K562 (cell line): ENCODE data around the gene WDR64. TPM values are rescaled to one million over a fixed set of nuclear protein-coding genes. Genes with fewer than 3 reads are reported as not detected.

Experiments
- ATAC-seq: fragments of 200-7000 bp; cut with Tn5 transposase; 3 replicates; pipeline ENCODE4 v1.9.1; 2020; ENCODE audit warnings: moderate library complexity
- BruUV-seq: library from RNA; stranded (reverse); fragments of 400-500 nt; replicated peaks from 2 replicates; lab custom pipeline; 2021; lab: Mats Ljungman, UMichigan
- CTCF ChIA-PET: fragments of 300-600 bp; formaldehyde crosslinking; extraction: SDS; loops from one replicate; lab custom pipeline; 2021; ENCODE audit warnings: low intra/inter-chr PET ratio; lab: Yijun Ruan, JAX
- POLR2A ChIA-PET: fragments of 300-600, 350-650 bp; sonication (Branson Sonifier 250); formaldehyde crosslinking; extraction: SDS; loops from one replicate; lab custom pipeline; 2021; ENCODE audit warnings: antibody characterized with exemption, inconsistent platforms; lab: Yijun Ruan, JAX
- DNase-seq, 4 experiments: peaks; one replicate each; pipeline versions ENCODE4 v3.0.0 to v3.0.0-alpha.2; 2011 to 2018; ENCODE audit warnings: low spot score in 3 of 4, mixed read lengths in 3 of 4; ENCODE audit errors: extremely low read depth in 1 of 4
- FAIRE-seq: peaks from 2 replicates; lab custom pipeline; 2011; peaks lifted over from hg19 to GRCh38; lab: Jason Lieb, UNC
- H2AFZ ChIP-seq: 2 replicates; pipeline ENCODE4 v1.6.0; 2011; ENCODE audit warnings: low read depth, low read length, control low read depth, inconsistent platforms
- H3K27ac ChIP-seq: fragments of 200-600 bp; 3 replicates; pipeline ENCODE4 v1.8.0; 2011; ENCODE audit warnings: low read depth, mild to moderate bottlenecking, control low read depth, inconsistent platforms, low read length, moderate library complexity, mixed read lengths; ENCODE audit errors: extremely low read depth
- H3K27me3 ChIP-seq, 2 experiments: fragments of 300-600 bp in 1 of 2; 2 replicates in 1 of 2; 3 replicates in 1 of 2; pipeline versions ENCODE4 v1.6.0 to v1.8.0; 2011; ENCODE audit warnings: inconsistent platforms in 2 of 2, low read length in 2 of 2, mild to moderate bottlenecking in 1 of 2, mixed read lengths in 1 of 2, moderate library complexity in 1 of 2; ENCODE audit not compliant: control insufficient read depth in 2 of 2, insufficient read depth in 2 of 2
- H3K36me3 ChIP-seq: fragments of 300-600 bp; 3 replicates; pipeline ENCODE4 v1.8.0; 2011; ENCODE audit warnings: mild to moderate bottlenecking, low read length, inconsistent platforms; ENCODE audit not compliant: control insufficient read depth, insufficient read depth
- H3K4me1 ChIP-seq, 2 experiments: fragments of 200-600 bp in 1 of 2; replicated peaks in 1 of 2; 2 replicates in 1 of 2; 3 replicates in 1 of 2; pipeline versions ENCODE4 v1.5.1 to v1.8.0; 2011; ENCODE audit warnings: inconsistent platforms in 2 of 2, low read length in 2 of 2, mild to moderate bottlenecking in 1 of 2, mixed read lengths in 1 of 2, moderate library complexity in 1 of 2; ENCODE audit not compliant: control insufficient read depth in 2 of 2, insufficient read depth in 2 of 2
- H3K4me2 ChIP-seq: 2 replicates; pipeline ENCODE4 v1.6.1; 2011; ENCODE audit warnings: low read length, control low read depth, inconsistent platforms, mixed read lengths; ENCODE audit not compliant: insufficient read depth
- H3K4me3 ChIP-seq: fragments of 200-600 bp; sonication (generic), shearing (Covaris generic); 2 replicates; pipeline ENCODE4 v1.5.1; 2016; ENCODE audit warnings: control low read depth, inconsistent platforms
- H3K79me2 ChIP-seq: fragments of 200-600 bp; 3 replicates; pipeline ENCODE4 v1.8.0; 2011; ENCODE audit warnings: low read length, inconsistent platforms; ENCODE audit not compliant: control insufficient read depth, insufficient read depth
- H3K9ac ChIP-seq, 2 experiments: 2 replicates each; pipeline versions ENCODE4 v1.6.0 to v1.6.1; 2011; ENCODE audit warnings: low read depth in 2 of 2, low read length in 2 of 2, control low read depth in 1 of 2, inconsistent platforms in 1 of 2, mild to moderate bottlenecking in 1 of 2, mixed read lengths in 1 of 2; ENCODE audit not compliant: insufficient read depth in 1 of 2
- H3K9me1 ChIP-seq: one replicate; pipeline ENCODE4 v1.6.0; 2011; ENCODE audit warnings: inconsistent platforms, mild to moderate bottlenecking, low read length, moderate library complexity; ENCODE audit not compliant: control insufficient read depth, insufficient read depth
- H3K9me3 ChIP-seq: replicated peaks from 2 replicates; pipeline ENCODE4 v1.5.1; 2011; ENCODE audit warnings: low read depth, low read length, inconsistent platforms; ENCODE audit not compliant: control insufficient read depth, insufficient read depth
- H4K20me1 ChIP-seq: replicated peaks from 2 replicates; pipeline ENCODE4 v1.6.1; 2011; ENCODE audit warnings: low read length, inconsistent platforms, mixed read lengths; ENCODE audit not compliant: control insufficient read depth, insufficient read depth
- HOXB6 ChIP-seq: fragments of 250-450 bp; sonication (Bioruptor Pico); IDR thresholded peaks from 2 replicates; pipeline ENCODE4 v1.5.1; 2022; ENCODE audit warnings: mild to moderate bottlenecking, borderline replicate concordance
- LARP7 ChIP-seq: fragments of 450-650 bp; IDR thresholded peaks from 2 replicates; pipeline ENCODE4 v1.6.1; 2016
- MTA1 ChIP-seq: fragments of 450-650 bp; IDR thresholded peaks from 2 replicates; pipeline ENCODE4 v1.6.1; 2017; ENCODE audit warnings: borderline replicate concordance
- PHB2 ChIP-seq: fragments of 450-650 bp; IDR thresholded peaks from 2 replicates; pipeline ENCODE4 v1.6.1; 2017; ENCODE audit warnings: low read depth
- PTTG1 ChIP-seq: fragments of 450-650 bp; IDR thresholded peaks from 2 replicates; pipeline ENCODE4 v1.6.1; 2016; ENCODE audit warnings: low read depth, mild to moderate bottlenecking, missing genetic modification characterization, missing compliant biosample characterization
- ZEB2 ChIP-seq: fragments of 450-650 bp; IDR thresholded peaks from 2 replicates; pipeline ENCODE4 v1.6.1; 2016
- ZNF668 ChIP-seq: fragments of 250-450 bp; sonication (Bioruptor Pico); IDR thresholded peaks from 2 replicates; pipeline ENCODE4 v1.8.0; 2022; ENCODE audit warnings: mild to moderate bottlenecking, inconsistent platforms
- WGBS: fragments of 100-300 bp; shearing (Covaris generic); methylation state at CpG from one replicate; pipeline ENCODE4 v1.1.6; 2016; ENCODE audit warnings: low coverage, mixed read lengths; ENCODE audit not compliant: insufficient coverage; ENCODE audit errors: missing lambda C conversion rate; 5-methylcytosine and 5-hydroxymethylcytosine counted together
- in situ Hi-C: fragments of 300-500 bp; cut with MboI; formaldehyde crosslinking; loops from 4 replicates; pipeline ENCODE4 v1.15.0; 2018; ENCODE audit warnings: inconsistent platforms, mixed read lengths
- intact Hi-C: fragments of 100-400 bp; cut with micrococcal nuclease; formaldehyde crosslinking; loops from 2 replicates; pipeline ENCODE4 v1.14.2; 2022
- polyA plus RNA-seq, 8 experiments: library from polyadenylated mRNA; depleted of rRNA in 4 of 8; stranded (reverse) in 5 of 8; unstranded in 3 of 8; fragments of >200 nt; fragmentation: Nextera tagmentation in 2 of 8; fragmentation: Illumina TruSeq in 1 of 8; extraction: Ambion mirVana in 2 of 8; extraction: Trizol in 1 of 8; gene quantifications; 2 replicates each; pipeline versions ENCODE4 v1.2.1 to v1.2.3, GENCODE V29; 2011 to 2014; ENCODE audit warnings: inconsistent platforms in 1 of 8, missing spikeins in 1 of 8
- total RNA-seq, 7 experiments: library from RNA; depleted of rRNA in 6 of 7; stranded (reverse); fragments of >200 nt in 6 of 7; fragmentation: Illumina TruSeq in 2 of 7; extraction: Trizol in 2 of 7; gene quantifications; 2 replicates each; pipeline versions ENCODE4 v1.2.1 to v1.2.3, GENCODE V29; 2011 to 2021; ENCODE audit warnings: low replicate concordance in 1 of 7
- TF ChIP-seq, protein P1 (sequence below): fragments of 250-450 bp; sonication (Bioruptor Pico); IDR thresholded peaks from 2 replicates; pipeline ENCODE4 v1.8.0; 2021; ENCODE audit warnings: mild to moderate bottlenecking, moderate library complexity
- TF ChIP-seq, protein P2 (sequence below): fragments of 450-650 bp; conservative IDR thresholded peaks from 2 replicates; pipeline ENCODE4 v1.6.1; 2016; ENCODE audit warnings: missing genetic modification characterization, low read depth, mild to moderate bottlenecking, missing compliant biosample characterization, moderate library complexity
- TF ChIP-seq, protein P3 (sequence below), 3 experiments: fragments of 200-800 bp in 1 of 3; sonication (Bioruptor generic) in 1 of 3; sonication (generic) in 1 of 3; formaldehyde crosslinking in 1 of 3; IDR thresholded peaks; 2 replicates each; pipeline versions ENCODE4 v1.6.1 to v1.8.0; 2016 to 2022; ENCODE audit warnings: mild to moderate bottlenecking in 2 of 3, missing compliant biosample characterization in 2 of 3, missing genetic modification characterization in 2 of 3, missing genetic modification reagents in 1 of 3
- TF ChIP-seq, protein P4 (sequence below): sonication (generic); formaldehyde crosslinking; IDR thresholded peaks from 2 replicates; pipeline ENCODE4 v1.8.0; 2022; ENCODE audit warnings: missing genetic modification reagents, mild to moderate bottlenecking, moderate library complexity, borderline replicate concordance
- TF ChIP-seq, protein P5 (sequence below): IDR thresholded peaks from 2 replicates; pipeline ENCODE4 v1.6.1; 2011; ENCODE audit not compliant: insufficient read length; ENCODE audit errors: extremely low read depth
- TF ChIP-seq, protein P6 (sequence below): fragments of 450-650 bp; conservative IDR thresholded peaks from 2 replicates; pipeline ENCODE4 v1.6.1; 2016; ENCODE audit warnings: missing genetic modification characterization, low read depth, mild to moderate bottlenecking, control low read depth, missing compliant biosample characterization

WDR64 gene
- total and polyA plus RNA-seq, 9 of the 15 experiments (the other 6 are each of a cell fraction or from before 2014, with no cell fraction given): 0.06 to 0.29 (median 0.19) TPM; not detected in 5

DNA sequence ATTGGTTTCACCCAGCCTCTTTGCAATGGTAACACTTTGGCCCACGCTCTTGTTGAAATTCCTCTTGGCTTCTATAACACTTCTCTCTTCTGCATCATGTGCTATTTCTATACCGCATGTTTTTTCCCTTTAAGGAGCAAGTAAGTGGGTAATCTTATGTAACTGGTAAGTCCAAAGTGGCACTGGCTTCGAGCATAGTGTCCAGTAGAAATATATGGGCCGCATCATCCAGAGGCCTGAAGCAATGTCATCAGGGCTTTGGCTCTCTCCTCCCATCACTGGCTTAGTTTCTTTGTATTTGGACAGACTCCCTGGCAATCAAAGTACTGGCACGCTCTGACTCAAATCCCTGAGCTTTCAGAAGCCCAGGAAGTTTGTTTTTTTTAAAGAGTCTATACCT, 29.4 kb upstream of the WDR64 start:
- Histone ChIP-seq H3K79me2 (no peaks in the 10 kb centered on the region), H4K20me1 (no peaks in the 10 kb centered on the region), H3K27ac (no peak overlapping the region), H3K4me1 (peaks cover 0 to 4% of the 10 kb centered on the region in 2 experiments; a peak in 1 of 5 replicates), H3K9me3 (no peaks in the 10 kb centered on the region), H3K9me1 (no peaks in the 10 kb centered on the region), H3K9ac (no peak overlapping the region), H3K4me3 (no peak overlapping the region), H2AFZ (no peak overlapping the region), H3K27me3 (no peaks in the 10 kb centered on the region), H3K36me3 (peaks cover 6% of the 10 kb centered on the region; the same call in 2 of the 3 replicates), H3K4me2 (no peak overlapping the region)
- TF ChIP-seq, protein P1, sequence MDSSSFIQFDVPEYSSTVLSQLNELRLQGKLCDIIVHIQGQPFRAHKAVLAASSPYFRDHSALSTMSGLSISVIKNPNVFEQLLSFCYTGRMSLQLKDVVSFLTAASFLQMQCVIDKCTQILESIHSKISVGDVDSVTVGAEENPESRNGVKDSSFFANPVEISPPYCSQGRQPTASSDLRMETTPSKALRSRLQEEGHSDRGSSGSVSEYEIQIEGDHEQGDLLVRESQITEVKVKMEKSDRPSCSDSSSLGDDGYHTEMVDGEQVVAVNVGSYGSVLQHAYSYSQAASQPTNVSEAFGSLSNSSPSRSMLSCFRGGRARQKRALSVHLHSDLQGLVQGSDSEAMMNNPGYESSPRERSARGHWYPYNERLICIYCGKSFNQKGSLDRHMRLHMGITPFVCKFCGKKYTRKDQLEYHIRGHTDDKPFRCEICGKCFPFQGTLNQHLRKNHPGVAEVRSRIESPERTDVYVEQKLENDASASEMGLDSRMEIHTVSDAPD (CRISPR knock-in tag): no peak
- TF ChIP-seq, protein P2, sequence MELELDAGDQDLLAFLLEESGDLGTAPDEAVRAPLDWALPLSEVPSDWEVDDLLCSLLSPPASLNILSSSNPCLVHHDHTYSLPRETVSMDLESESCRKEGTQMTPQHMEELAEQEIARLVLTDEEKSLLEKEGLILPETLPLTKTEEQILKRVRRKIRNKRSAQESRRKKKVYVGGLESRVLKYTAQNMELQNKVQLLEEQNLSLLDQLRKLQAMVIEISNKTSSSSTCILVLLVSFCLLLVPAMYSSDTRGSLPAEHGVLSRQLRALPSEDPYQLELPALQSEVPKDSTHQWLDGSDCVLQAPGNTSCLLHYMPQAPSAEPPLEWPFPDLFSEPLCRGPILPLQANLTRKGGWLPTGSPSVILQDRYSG: no peak
- no peak for TF ChIP-seq MTA1
- no peak for TF ChIP-seq ZNF668 (CRISPR knock-in tag)
- TF ChIP-seq LARP7: no peak
- TF ChIP-seq, protein P3, sequence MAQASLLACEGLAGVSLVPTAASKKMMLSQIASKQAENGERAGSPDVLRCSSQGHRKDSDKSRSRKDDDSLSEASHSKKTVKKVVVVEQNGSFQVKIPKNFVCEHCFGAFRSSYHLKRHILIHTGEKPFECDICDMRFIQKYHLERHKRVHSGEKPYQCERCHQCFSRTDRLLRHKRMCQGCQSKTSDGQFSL (CRISPR knock-in tag; IDR thresholded peaks at IDR 0.05): no peak
- TF ChIP-seq, protein P3 (tag; IDR thresholded peaks at IDR 0.05): no peak
- TF ChIP-seq PHB2: no peak
- TF ChIP-seq, protein P4, sequence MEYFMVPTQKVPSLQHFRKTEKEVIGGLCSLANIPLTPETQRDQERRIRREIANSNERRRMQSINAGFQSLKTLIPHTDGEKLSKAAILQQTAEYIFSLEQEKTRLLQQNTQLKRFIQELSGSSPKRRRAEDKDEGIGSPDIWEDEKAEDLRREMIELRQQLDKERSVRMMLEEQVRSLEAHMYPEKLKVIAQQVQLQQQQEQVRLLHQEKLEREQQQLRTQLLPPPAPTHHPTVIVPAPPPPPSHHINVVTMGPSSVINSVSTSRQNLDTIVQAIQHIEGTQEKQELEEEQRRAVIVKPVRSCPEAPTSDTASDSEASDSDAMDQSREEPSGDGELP (CRISPR knock-in tag): no peak
- TF ChIP-seq ZEB2: no peak
- TF ChIP-seq HOXB6 (CRISPR knock-in tag): no peak
- TF ChIP-seq, protein P5, sequence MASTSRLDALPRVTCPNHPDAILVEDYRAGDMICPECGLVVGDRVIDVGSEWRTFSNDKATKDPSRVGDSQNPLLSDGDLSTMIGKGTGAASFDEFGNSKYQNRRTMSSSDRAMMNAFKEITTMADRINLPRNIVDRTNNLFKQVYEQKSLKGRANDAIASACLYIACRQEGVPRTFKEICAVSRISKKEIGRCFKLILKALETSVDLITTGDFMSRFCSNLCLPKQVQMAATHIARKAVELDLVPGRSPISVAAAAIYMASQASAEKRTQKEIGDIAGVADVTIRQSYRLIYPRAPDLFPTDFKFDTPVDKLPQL: no peak
- TF ChIP-seq PTTG1: no peak
- TF ChIP-seq, protein P6, sequence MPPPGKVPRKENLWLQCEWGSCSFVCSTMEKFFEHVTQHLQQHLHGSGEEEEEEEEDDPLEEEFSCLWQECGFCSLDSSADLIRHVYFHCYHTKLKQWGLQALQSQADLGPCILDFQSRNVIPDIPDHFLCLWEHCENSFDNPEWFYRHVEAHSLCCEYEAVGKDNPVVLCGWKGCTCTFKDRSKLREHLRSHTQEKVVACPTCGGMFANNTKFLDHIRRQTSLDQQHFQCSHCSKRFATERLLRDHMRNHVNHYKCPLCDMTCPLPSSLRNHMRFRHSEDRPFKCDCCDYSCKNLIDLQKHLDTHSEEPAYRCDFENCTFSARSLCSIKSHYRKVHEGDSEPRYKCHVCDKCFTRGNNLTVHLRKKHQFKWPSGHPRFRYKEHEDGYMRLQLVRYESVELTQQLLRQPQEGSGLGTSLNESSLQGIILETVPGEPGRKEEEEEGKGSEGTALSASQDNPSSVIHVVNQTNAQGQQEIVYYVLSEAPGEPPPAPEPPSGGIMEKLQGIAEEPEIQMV (tag): no peak
- BruUV-seq: no TSS peak
- no peak for DNase-seq
- FAIRE-seq: no peak
- intact Hi-C loops (no loop called here), in situ Hi-C loops (loop anchor here (25.0 kb wide), 1 partner anchor 365 kb away; the partner anchor contains the start of gene MAP1LC3C)
- CTCF ChIA-PET: interaction anchor here (0.8 kb wide), 1 partner anchor 92 kb away, joined by 3 read pairs; no protein-coding TSS in a partner anchor
- no peak for ATAC-seq
- WGBS: 93% methylated on average over 5 of the region's 5 CpGs
- POLR2A ChIA-PET: interaction anchor here (0.7 to 1.6 kb wide), 6 partner anchors 9 to 236 kb away, joined by 3 to 6 read pairs (median 4); no protein-coding TSS in a partner anchor
